IMR-90 (cell line): ENCODE results near the gene KRT6B. TPM values are rescaled to one million over a fixed set of nuclear protein-coding genes. Genes with fewer than 3 reads are reported as not detected.

Source experiments
- ATAC-seq: fragments of 200-7000 bp; cut with Tn5 transposase; 2 replicates; pipeline ENCODE4 v1.9.1; 2020; ENCODE audit warnings: low read depth, mild to moderate bottlenecking, moderate library complexity
- BruUV-seq: library from RNA; stranded (reverse); fragments of 400-500 nt; replicated peaks from 2 replicates; lab custom pipeline; 2021; lab: Mats Ljungman, UMichigan
- CTCF ChIA-PET: fragments of 300-600 bp; formaldehyde crosslinking; extraction: SDS; loops from one replicate; lab custom pipeline; 2021; ENCODE audit warnings: antibody characterized with exemption; lab: Yijun Ruan, JAX
- POLR2A ChIA-PET: fragments of 300-600 bp; sonication (Branson Sonifier 250); formaldehyde crosslinking; loops from one replicate; lab custom pipeline; 2022; ENCODE audit warnings: antibody characterized with exemption; ENCODE audit not compliant: unreplicated experiment; lab: Charles Lee
- DNase-seq: peaks from one replicate; pipeline ENCODE4 v3.0.0; 2013
- H2AFZ ChIP-seq: replicated peaks from 2 replicates; pipeline ENCODE3; 2013; ENCODE audit warnings: low read length, mild to moderate bottlenecking; ENCODE audit not compliant: poor library complexity
- H2AK5ac ChIP-seq: 2 replicates; pipeline ENCODE4 v1.6.1; 2013; ENCODE audit warnings: low read depth, low read length, inconsistent platforms
- H2AK9ac ChIP-seq: replicated peaks from 2 replicates; pipeline ENCODE3; 2013; ENCODE audit warnings: mild to moderate bottlenecking, low read depth, low read length, moderate library complexity; ENCODE audit not compliant: poor library complexity
- H2BK120ac ChIP-seq: 2 replicates; pipeline ENCODE4 v1.6.1; 2013; ENCODE audit warnings: low read depth, low read length, inconsistent platforms
- H2BK15ac ChIP-seq: 3 replicates; pipeline ENCODE4 v1.6.1; 2013; ENCODE audit warnings: low read depth, low read length, inconsistent platforms
- H2BK20ac ChIP-seq: 2 replicates; pipeline ENCODE4 v1.6.1; 2013; ENCODE audit warnings: low read depth, mild to moderate bottlenecking, inconsistent platforms, low read length, moderate library complexity
- H2BK5ac ChIP-seq: 2 replicates; pipeline ENCODE4 v1.6.1; 2013; ENCODE audit warnings: mild to moderate bottlenecking, low read depth, low read length, inconsistent platforms; ENCODE audit not compliant: poor library complexity, severe bottlenecking
- H3K14ac ChIP-seq: replicated peaks from 2 replicates; pipeline ENCODE4 v1.6.1; 2013; ENCODE audit warnings: low read depth, low read length, inconsistent platforms
- H3K18ac ChIP-seq: 2 replicates; pipeline ENCODE4 v1.6.1; 2013; ENCODE audit warnings: low read depth, low read length, control low read depth
- H3K23ac ChIP-seq: 2 replicates; pipeline ENCODE4 v1.6.1; 2013; ENCODE audit warnings: low read depth, low read length, inconsistent platforms
- H3K27ac ChIP-seq: 2 replicates; pipeline ENCODE4 v1.5.1; 2013; ENCODE audit warnings: mild to moderate bottlenecking, control low read depth, low read length; ENCODE audit not compliant: insufficient read depth
- H3K27me3 ChIP-seq: 2 replicates; pipeline ENCODE4 v1.6.1; 2013; ENCODE audit warnings: low read length; ENCODE audit not compliant: control insufficient read depth, insufficient read depth
- H3K36me3 ChIP-seq: 2 replicates; pipeline ENCODE4 v1.6.1; 2013; ENCODE audit warnings: low read length, mixed read lengths; ENCODE audit not compliant: control insufficient read depth, insufficient read depth
- H3K4ac ChIP-seq: 2 replicates; pipeline ENCODE4 v1.6.1; 2013; ENCODE audit warnings: low read depth, low read length, inconsistent platforms
- H3K4me1 ChIP-seq: 2 replicates; pipeline ENCODE4 v1.6.1; 2013; ENCODE audit warnings: low read length, mixed read lengths; ENCODE audit not compliant: control insufficient read depth, insufficient read depth
- H3K4me2 ChIP-seq: 2 replicates; pipeline ENCODE4 v1.6.1; 2013; ENCODE audit warnings: low read depth, mild to moderate bottlenecking, control low read depth, low read length, moderate library complexity
- H3K4me3 ChIP-seq: 2 replicates; pipeline ENCODE4 v1.5.1; 2013; ENCODE audit warnings: low read depth, mild to moderate bottlenecking, control low read depth, low read length, moderate library complexity; ENCODE audit not compliant: insufficient read depth
- H3K56ac ChIP-seq: 2 replicates; pipeline ENCODE4 v1.6.1; 2013; ENCODE audit warnings: low read length, inconsistent platforms; ENCODE audit not compliant: insufficient read depth; ENCODE audit errors: extremely low read depth
- H3K79me1 ChIP-seq, 2 experiments: 2 replicates each; pipeline ENCODE4 v1.6.1; 2013; ENCODE audit warnings: low read length in 2 of 2, inconsistent platforms in 1 of 2, low read depth in 1 of 2
- H3K9ac ChIP-seq: 2 replicates; pipeline ENCODE4 v1.6.1; 2013; ENCODE audit warnings: low read depth, low read length, control low read depth
- H3K9me1 ChIP-seq: 2 replicates; pipeline ENCODE4 v1.6.1; 2013; ENCODE audit warnings: low read length, inconsistent platforms; ENCODE audit not compliant: insufficient read depth
- H3K9me3 ChIP-seq: 2 replicates; pipeline ENCODE4 v1.6.1; 2013; ENCODE audit warnings: low read length; ENCODE audit not compliant: control insufficient read depth, insufficient read depth
- H4K20me1 ChIP-seq: 2 replicates; pipeline ENCODE4 v1.6.1; 2013; ENCODE audit warnings: low read length, inconsistent platforms; ENCODE audit not compliant: insufficient read depth
- H4K5ac ChIP-seq: 2 replicates; pipeline ENCODE4 v1.6.1; 2013; ENCODE audit warnings: mild to moderate bottlenecking, low read depth, low read length, control low read depth
- H4K8ac ChIP-seq, 2 experiments: 2 replicates each; pipeline ENCODE4 v1.6.1; 2013; ENCODE audit warnings: low read depth in 2 of 2, low read length in 2 of 2, control low read depth in 1 of 2, inconsistent platforms in 1 of 2
- H4K91ac ChIP-seq: 2 replicates; pipeline ENCODE4 v1.6.1; 2013; ENCODE audit warnings: low read depth, low read length, inconsistent platforms; ENCODE audit not compliant: insufficient read depth
- CTCF ChIP-seq: conservative IDR thresholded peaks from 2 replicates; pipeline ENCODE4 v1.5.1; 2012; ENCODE audit warnings: mild to moderate bottlenecking, low read depth, low read length, improper control_type of control experiment
- MAFK ChIP-seq: IDR thresholded peaks from 2 replicates; pipeline ENCODE4 v1.6.1; 2012; ENCODE audit warnings: low read depth, low read length, improper control_type of control experiment
- USF2 ChIP-seq: fragments of 150-350 bp; IDR thresholded peaks from 2 replicates; pipeline ENCODE4 v1.6.1; 2017; ENCODE audit warnings: mild to moderate bottlenecking, antibody characterized with exemption, low read length, low read depth
- WGBS, 2 experiments: methylation state at CpG; one replicate each; pipeline versions ENCODE4 v1.1.5 to v1.1.7; 2013; ENCODE audit warnings: missing lambda C conversion rate in 2 of 2; ENCODE audit not compliant: insufficient read length in 1 of 2; ENCODE audit errors: extremely low coverage in 2 of 2; 5-methylcytosine and 5-hydroxymethylcytosine counted together
- dilution Hi-C: fragments of 300-500 bp; cut with HindIII; formaldehyde crosslinking; loops from one replicate; pipeline ENCODE4 v1.14.3; 2018; ENCODE audit warnings: low sequenced_read_pairs; ENCODE audit not compliant: unreplicated experiment
- in situ Hi-C: fragments of 300-500 bp; cut with MboI; formaldehyde crosslinking; loops from 3 replicates; pipeline ENCODE4 v1.14.3; 2019; ENCODE audit warnings: low sequenced_read_pairs, inconsistent platforms, mixed read lengths
- intact Hi-C: fragments of 100-400 bp; cut with micrococcal nuclease; formaldehyde crosslinking; loops from 2 replicates; pipeline ENCODE4 v1.10.0; 2022
- polyA plus RNA-seq, 3 experiments: library from polyadenylated mRNA; depleted of rRNA; stranded (reverse); fragments of >200 nt; gene quantifications; 2 replicates each; pipeline ENCODE4 v1.2.3, GENCODE V29; 2012; ENCODE audit warnings: low replicate concordance in 1 of 3
- total RNA-seq: library from RNA; depleted of rRNA; stranded (reverse); fragments of >200 nt; gene quantifications from 2 replicates; pipeline ENCODE4 v1.2.3, GENCODE V29; 2012

KRT6B gene
- total and polyA plus RNA-seq, 2 of the 4 experiments (the other 2 are of a cell fraction): not detected

GRCh38 chr12:52432559-52433207 lies 19.3 kb downstream of the KRT6B start:
- H4K8ac ChIP-seq: no peak overlapping the region
- no peaks in the 10 kb centered on the region for H3K9me3 ChIP-seq
- no peaks in the 10 kb centered on the region for H3K36me3 ChIP-seq
- no peak overlapping the region for H2BK15ac ChIP-seq
- no peaks in the 10 kb centered on the region for H3K4me1 ChIP-seq
- DNase-seq: no peak
- no TSS peak for BruUV-seq
- H3K56ac ChIP-seq: no peak overlapping the region
- H4K5ac ChIP-seq: no peak overlapping the region
- H3K27ac ChIP-seq: no peak overlapping the region
- no peaks in the 10 kb centered on the region for H3K9me1 ChIP-seq
- in situ Hi-C loops: no loop called here
- H2BK5ac ChIP-seq: no peak overlapping the region
- H3K4me2 ChIP-seq: no peak overlapping the region
- H3K27me3 ChIP-seq: peaks cover 38% of the 10 kb centered on the region
- 83% methylated on average over 2 of the region's 6 CpGs; no CpG with 5 or more reads in 1 of the 2 experiments for WGBS, 2 experiments
- H2AK5ac ChIP-seq: no peak overlapping the region
- ChIA-PET CTCF (no interaction called here), POLR2A (no interaction called here)
- no peak overlapping the region for H3K23ac ChIP-seq
- H4K20me1 ChIP-seq: no peaks in the 10 kb centered on the region
- no peak overlapping the region for H3K9ac ChIP-seq
- no peak overlapping the region for H3K14ac ChIP-seq
- H2BK120ac ChIP-seq: no peak overlapping the region
- H3K79me1 ChIP-seq: no peaks in the 10 kb centered on the region
- ATAC-seq: no peak
- no peak overlapping the region for H3K4ac ChIP-seq
- H2AK9ac ChIP-seq: no peak overlapping the region
- H2BK20ac ChIP-seq: no peak overlapping the region
- H3K18ac ChIP-seq: no peak overlapping the region
- H3K4me3 ChIP-seq: no peak overlapping the region
- intact Hi-C loops: no loop called here
- no peak overlapping the region for H4K91ac ChIP-seq
- dilution Hi-C loops: no loop called here
- TF ChIP-seq CTCF (no peak), MAFK (no peak), USF2 (no peak)
- no peak overlapping the region for H2AFZ ChIP-seq
